ENCODE results near the gene TMEM59L. TPM values are rescaled to one million over a fixed set of nuclear protein-coding genes. Genes with fewer than 3 reads are reported as not detected.

The TMEM59L gene
- total RNA-seq, 1 donor from 2014 or later: 5.6 TPM

GRCh38 chr19:18613589-18614234 lies 1.0 kb downstream of the TMEM59L start:
- FAIRE-seq (no peak), DNase-seq (ENCODE audit: low read depth) (no peak)
- TF ChIP-seq CTCF (IDR thresholded peaks at IDR 0.05; ENCODE audit: insufficient read depth, low read depth, low read length): no peak
- no peak for TF ChIP-seq EZH2 (IDR thresholded peaks at IDR 0.05; ENCODE audit: insufficient read depth, low read length)
- Histone ChIP-seq H3K4me3 (ENCODE audit: insufficient read depth, low read depth, low read length) (no peak overlapping the region), H3K4me1 (ENCODE audit: insufficient read depth, low read length) (peaks cover 6% of the 10 kb centered on the region), H3K4me2 (ENCODE audit: low read length) (no peak overlapping the region), H3K27me3 (ENCODE audit: insufficient read depth, low read length) (peaks cover 46% of the 10 kb centered on the region), H3K9me3 (ENCODE audit: insufficient read depth, low read depth, low read length) (peaks cover 2% of the 10 kb centered on the region), H3K27ac (ENCODE audit: low read depth, low read length) (no peak overlapping the region), H3K36me3 (ENCODE audit: insufficient read depth, low read length) (no peaks in the 10 kb centered on the region), H4K20me1 (ENCODE audit: insufficient read depth, low read length) (peaks cover 12% of the 10 kb centered on the region), H2AFZ (ENCODE audit: low read depth, low read length) (no peak overlapping the region), H3K9ac (ENCODE audit: low read length) (no peak overlapping the region), H3K79me2 (ENCODE audit: insufficient read depth, low read length) (no peaks in the 10 kb centered on the region)
- H3K4me1 Mint-ChIP-seq (ENCODE audit: low read depth, unreplicated experiment): peaks cover 5% of the 10 kb centered on the region
- no peak overlapping the region for H3K4me3 Mint-ChIP-seq (ENCODE audit: unreplicated experiment)
- H3K36me3 Mint-ChIP-seq (ENCODE audit: low read depth, unreplicated experiment): peaks cover 4% of the 10 kb centered on the region
- H3K27ac Mint-ChIP-seq (ENCODE audit: unreplicated experiment): no peak overlapping the region
- peaks cover 61% of the 10 kb centered on the region for H3K27me3 Mint-ChIP-seq (ENCODE audit: low read depth, unreplicated experiment)
- H3K9me3 Mint-ChIP-seq (ENCODE audit: unreplicated experiment): peaks cover 18% of the 10 kb centered on the region

GRCh38 chr19:18616023-18616422 lies 3.4 kb downstream of the TMEM59L start:
- H4K20me1 ChIP-seq (ENCODE audit: insufficient read depth, low read length): peaks cover 5% of the 10 kb centered on the region
- H3K27me3 Mint-ChIP-seq (ENCODE audit: low read depth, unreplicated experiment): peaks cover 50% of the 10 kb centered on the region
- H3K27ac Mint-ChIP-seq (ENCODE audit: unreplicated experiment): no peak overlapping the region
- no peaks in the 10 kb centered on the region for H3K36me3 ChIP-seq (ENCODE audit: insufficient read depth, low read length)
- H3K9ac ChIP-seq (ENCODE audit: low read length): no peak overlapping the region
- peaks cover 4% of the 10 kb centered on the region for H3K36me3 Mint-ChIP-seq (ENCODE audit: low read depth, unreplicated experiment)
- no peak overlapping the region for H3K4me2 ChIP-seq (ENCODE audit: low read length)
- H3K4me3 Mint-ChIP-seq (ENCODE audit: unreplicated experiment): no peak overlapping the region
- DNase-seq (ENCODE audit: low read depth) (no peak), FAIRE-seq (no peak)
- TF ChIP-seq CTCF (IDR thresholded peaks at IDR 0.05; ENCODE audit: insufficient read depth, low read depth, low read length): no peak
- TF ChIP-seq EZH2 (IDR thresholded peaks at IDR 0.05; ENCODE audit: insufficient read depth, low read length): no peak
- no peak overlapping the region for H3K4me3 ChIP-seq (ENCODE audit: insufficient read depth, low read depth, low read length)
- no peak overlapping the region for H2AFZ ChIP-seq (ENCODE audit: low read depth, low read length)
- H3K27me3 ChIP-seq (ENCODE audit: insufficient read depth, low read length): peaks cover 27% of the 10 kb centered on the region
- H3K9me3 ChIP-seq (ENCODE audit: insufficient read depth, low read depth, low read length): peaks cover 2% of the 10 kb centered on the region
- no peak overlapping the region for H3K27ac ChIP-seq (ENCODE audit: low read depth, low read length)
- H3K9me3 Mint-ChIP-seq (ENCODE audit: unreplicated experiment): peaks cover 18% of the 10 kb centered on the region
- H3K4me1 Mint-ChIP-seq (ENCODE audit: low read depth, unreplicated experiment): peaks cover 3% of the 10 kb centered on the region
- peaks cover 4% of the 10 kb centered on the region for H3K4me1 ChIP-seq (ENCODE audit: insufficient read depth, low read length)
- no peaks in the 10 kb centered on the region for H3K79me2 ChIP-seq (ENCODE audit: insufficient read depth, low read length)

GRCh38 chr19:18617562-18617961 lies 4.9 kb downstream of the TMEM59L start:
- peaks cover 4% of the 10 kb centered on the region for H3K36me3 Mint-ChIP-seq (ENCODE audit: low read depth, unreplicated experiment)
- TF ChIP-seq CTCF (IDR thresholded peaks at IDR 0.05; ENCODE audit: insufficient read depth, low read depth, low read length) (no peak), EZH2 (IDR thresholded peaks at IDR 0.05; ENCODE audit: insufficient read depth, low read length) (no peak)
- H3K4me1 Mint-ChIP-seq (ENCODE audit: low read depth, unreplicated experiment): no peaks in the 10 kb centered on the region
- DNase-seq (ENCODE audit: low read depth) (no peak), FAIRE-seq (no peak)
- Histone ChIP-seq H2AFZ (ENCODE audit: low read depth, low read length) (no peak overlapping the region), H3K4me3 (ENCODE audit: insufficient read depth, low read depth, low read length) (no peak overlapping the region), H3K9ac (ENCODE audit: low read length) (no peak overlapping the region), H3K4me1 (ENCODE audit: insufficient read depth, low read length) (no peaks in the 10 kb centered on the region), H3K4me2 (ENCODE audit: low read length) (no peak overlapping the region), H3K36me3 (ENCODE audit: insufficient read depth, low read length) (no peaks in the 10 kb centered on the region), H3K27ac (ENCODE audit: low read depth, low read length) (no peak overlapping the region), H3K79me2 (ENCODE audit: insufficient read depth, low read length) (no peaks in the 10 kb centered on the region), H3K27me3 (ENCODE audit: insufficient read depth, low read length) (peaks cover 13% of the 10 kb centered on the region), H4K20me1 (ENCODE audit: insufficient read depth, low read length) (no peaks in the 10 kb centered on the region), H3K9me3 (ENCODE audit: insufficient read depth, low read depth, low read length) (peaks cover 2% of the 10 kb centered on the region)
- no peak overlapping the region for H3K4me3 Mint-ChIP-seq (ENCODE audit: unreplicated experiment)
- peaks cover 18% of the 10 kb centered on the region for H3K9me3 Mint-ChIP-seq (ENCODE audit: unreplicated experiment)
- no peak overlapping the region for H3K27ac Mint-ChIP-seq (ENCODE audit: unreplicated experiment)
- peaks cover 45% of the 10 kb centered on the region for H3K27me3 Mint-ChIP-seq (ENCODE audit: low read depth, unreplicated experiment)
